Right renal cortex interstitium (tissue), 3 donors: ENCODE results near the gene GLIS1. TPM values are rescaled to one million over a fixed set of nuclear protein-coding genes. Genes with fewer than 3 reads are reported as not detected.

Experiments
- DNase-seq, 3 donors: peaks; one replicate each; pipeline ENCODE4 v3.0.0-alpha.2; 2013; ENCODE audit warnings: low read depth in 3 of 3, low spot score in 2 of 3
- polyA plus RNA-seq, 3 donors: library from polyadenylated mRNA; unstranded; fragments of 120-200 nt; gene quantifications; one replicate each; pipeline ENCODE4 v1.2.1, GENCODE V29; 2013; ENCODE audit not compliant: insufficient read length in 3 of 3

The GLIS1 gene
- polyA plus RNA-seq, 3 donors, result 1.5 to 1.9 (median 1.7) TPM

DNA sequence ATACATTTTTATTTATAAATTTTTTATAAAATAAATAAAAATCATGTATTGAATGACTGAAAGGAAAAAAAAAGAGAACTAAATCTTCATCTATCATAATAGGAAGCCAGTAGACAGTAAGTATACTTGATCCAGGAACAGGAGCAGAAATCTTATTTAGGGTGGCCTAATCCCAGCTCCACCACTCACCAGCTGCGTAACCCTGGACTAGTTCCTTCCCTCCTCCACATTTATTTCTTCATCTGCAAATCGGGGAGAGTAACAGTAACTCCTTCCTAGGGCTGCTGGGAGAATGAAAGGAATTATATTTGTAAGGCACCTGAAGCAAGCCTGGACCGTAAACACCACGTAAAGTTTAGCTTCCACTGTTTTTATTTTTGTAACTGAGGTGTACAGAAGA, 17.9 kb downstream of the GLIS1 start:
- no peak for DNase-seq

DNA sequence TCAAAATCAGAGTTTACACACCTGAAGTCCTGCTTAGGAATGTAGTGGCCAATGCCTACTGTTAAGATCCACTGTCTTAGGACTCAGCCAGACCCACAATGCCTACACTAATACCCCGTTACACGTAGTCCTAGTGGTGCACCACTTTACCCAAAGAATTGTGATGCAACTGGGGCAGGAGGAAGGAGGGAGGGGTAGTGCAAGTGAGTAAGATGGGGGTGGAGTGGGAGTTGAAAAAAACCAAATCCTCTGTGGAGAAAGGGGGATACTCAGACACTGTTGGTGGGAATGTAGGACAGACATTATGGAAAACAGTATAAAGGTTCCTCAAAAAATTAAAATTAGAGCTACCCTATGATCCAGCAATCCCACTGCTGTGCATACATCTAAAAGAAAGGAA, 19.5 kb downstream of the GLIS1 start:
- DNase-seq, result no peak

DNA sequence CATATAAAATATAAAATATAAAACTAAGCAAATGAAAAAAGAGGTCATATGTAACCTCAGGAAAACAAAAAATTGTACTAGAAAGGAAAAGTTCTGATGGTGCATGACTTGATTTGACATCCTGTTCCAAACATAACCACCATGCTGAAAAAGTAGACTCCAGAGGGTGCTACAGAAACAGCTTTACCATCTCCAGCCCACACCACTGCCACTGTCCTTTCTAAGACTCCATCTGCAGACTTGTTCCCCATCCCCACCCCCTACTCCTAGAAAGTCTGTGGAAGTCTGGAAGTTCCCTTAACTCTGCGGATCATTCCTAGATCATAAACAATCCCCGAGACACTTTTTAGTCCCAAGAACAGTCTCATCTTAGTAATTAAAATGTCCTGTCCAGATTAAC, 20.5 kb downstream of the GLIS1 start:
- no peak for DNase-seq

DNA sequence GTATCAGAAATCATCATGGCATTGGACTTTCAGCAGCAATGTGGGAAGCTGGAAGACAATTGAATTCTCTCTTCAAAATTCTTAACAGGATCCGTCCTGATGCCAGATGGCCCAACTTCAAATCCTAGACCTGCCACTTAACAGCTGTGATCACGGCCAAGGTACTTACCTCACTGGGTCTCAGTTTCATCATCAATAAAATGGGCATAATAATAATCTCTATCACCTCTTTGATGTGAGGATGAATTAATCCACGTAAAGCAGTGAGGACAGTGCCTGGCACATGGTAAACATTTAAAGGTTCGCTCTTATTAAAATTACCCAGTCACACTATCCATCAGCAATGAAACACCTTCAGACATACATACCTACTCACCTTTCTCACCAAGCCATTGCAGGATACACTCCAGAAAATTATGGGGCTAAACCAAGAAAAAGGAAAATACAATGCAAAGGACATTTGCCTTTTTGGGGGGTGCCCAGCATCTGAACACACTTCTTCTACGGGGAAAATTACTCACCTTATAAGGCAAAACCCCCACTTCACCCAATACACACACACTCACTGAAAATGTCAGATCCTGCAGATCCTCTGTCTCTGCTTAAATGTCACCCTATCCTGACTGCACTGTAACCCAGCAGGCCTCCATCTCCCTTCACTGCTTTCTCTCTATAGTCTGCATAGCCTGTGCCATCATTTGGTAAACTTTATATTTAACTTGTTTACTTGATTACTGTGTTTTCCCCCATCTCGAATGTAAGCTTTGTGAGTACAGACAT, 21.7 kb downstream of the GLIS1 start:
- no peak for DNase-seq

- DNase-seq, result no peak
Observed at GRCh38 chr1:53716150-53716549, 22.8 kb downstream of the GLIS1 start.

- no peak for DNase-seq
Observed at GRCh38 chr1:53715478-53715877, 23.5 kb downstream of the GLIS1 start.

GRCh38 chr1:53712276-53712675, 26.7 kb downstream of the GLIS1 start:
- no peak for DNase-seq

DNA sequence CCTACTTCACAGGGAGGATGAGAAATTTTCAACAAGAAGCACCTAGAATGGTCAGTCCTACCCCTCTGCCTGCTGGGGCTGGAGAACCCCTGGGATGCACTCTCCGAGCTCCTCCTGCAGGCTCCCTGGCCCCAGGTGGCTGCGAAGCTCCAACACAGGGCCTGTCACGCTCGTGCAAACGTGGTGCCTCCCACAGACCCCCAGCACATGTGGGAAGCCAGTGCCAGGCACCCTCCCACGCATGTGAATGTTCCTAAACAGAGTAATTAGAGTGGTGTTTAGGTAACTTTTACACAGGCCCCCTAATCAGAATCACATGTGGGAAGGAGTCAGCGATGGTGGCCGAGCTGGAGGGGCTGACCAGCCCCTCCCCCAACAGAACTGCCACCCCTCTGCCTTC, 28.4 kb downstream of the GLIS1 start:
- no peak for DNase-seq

- no peak for DNase-seq
Observed at GRCh38 chr1:53708687-53709086, 30.3 kb downstream of the GLIS1 start.

- DNase-seq, result no peak
Observed at GRCh38 chr1:53706356-53706755, 32.6 kb downstream of the GLIS1 start.

- no peak for DNase-seq
Observed at GRCh38 chr1:53705446-53706096, 33.4 kb downstream of the GLIS1 start.

- DNase-seq, result no peak
Observed at GRCh38 chr1:53704804-53705445, 34.0 kb downstream of the GLIS1 start.

DNA sequence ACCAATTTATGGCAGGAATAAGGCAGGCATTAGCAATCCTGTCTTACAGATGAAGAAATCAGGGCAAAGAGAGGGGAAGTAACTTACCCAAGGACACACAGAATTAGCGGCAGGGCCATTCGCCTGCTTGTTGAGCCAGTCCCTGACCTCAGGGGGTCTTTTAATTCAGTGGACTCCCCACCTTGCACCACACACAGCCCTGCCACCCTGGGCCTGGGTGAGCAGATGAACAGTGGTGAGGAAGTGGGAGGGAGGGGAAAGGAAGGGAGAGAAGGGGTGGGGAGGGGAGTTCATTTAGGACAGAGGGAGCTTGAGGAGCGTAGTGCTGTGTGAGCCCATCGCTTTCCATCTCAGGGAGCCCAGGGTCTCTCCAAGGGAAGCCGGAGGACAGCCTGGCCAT, 34.7 kb downstream of the GLIS1 start:
- DNase-seq, result no peak

- no peak for DNase-seq
Observed at GRCh38 chr1:53703174-53703573, 35.8 kb downstream of the GLIS1 start.

DNA sequence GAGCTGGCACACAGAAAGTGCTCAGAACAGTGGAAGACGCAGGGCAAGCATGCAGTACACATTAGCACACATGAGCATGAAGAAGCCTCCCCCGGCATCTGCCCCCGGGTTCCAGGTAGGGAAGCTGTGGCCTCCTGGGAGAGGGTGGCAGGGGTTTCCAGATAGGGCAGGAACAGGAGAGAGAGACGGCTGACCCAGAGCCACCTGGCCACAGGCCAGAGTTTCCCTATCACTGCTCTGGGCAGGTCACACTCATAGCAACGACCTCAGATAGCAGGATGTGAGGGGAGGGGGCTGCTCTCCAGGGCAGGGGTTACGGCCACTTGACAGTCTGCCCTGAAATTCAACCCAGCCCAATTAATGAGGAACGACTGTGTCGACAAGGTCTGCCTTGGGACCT, 36.6 kb downstream of the GLIS1 start:
- DNase-seq, result no peak

- no peak for DNase-seq
Observed at GRCh38 chr1:53700776-53701175, 38.2 kb downstream of the GLIS1 start.

GRCh38 chr1:53699981-53700380, 39.0 kb downstream of the GLIS1 start:
- no peak for DNase-seq

GRCh38 chr1:53698384-53698980, 40.5 kb downstream of the GLIS1 start:
- DNase-seq, result no peak

- DNase-seq, result no peak
Observed at GRCh38 chr1:53697721-53698383, 41.1 kb downstream of the GLIS1 start.

GRCh38 chr1:53696990-53697389, 42.0 kb downstream of the GLIS1 start:
- DNase-seq, result no peak

DNA sequence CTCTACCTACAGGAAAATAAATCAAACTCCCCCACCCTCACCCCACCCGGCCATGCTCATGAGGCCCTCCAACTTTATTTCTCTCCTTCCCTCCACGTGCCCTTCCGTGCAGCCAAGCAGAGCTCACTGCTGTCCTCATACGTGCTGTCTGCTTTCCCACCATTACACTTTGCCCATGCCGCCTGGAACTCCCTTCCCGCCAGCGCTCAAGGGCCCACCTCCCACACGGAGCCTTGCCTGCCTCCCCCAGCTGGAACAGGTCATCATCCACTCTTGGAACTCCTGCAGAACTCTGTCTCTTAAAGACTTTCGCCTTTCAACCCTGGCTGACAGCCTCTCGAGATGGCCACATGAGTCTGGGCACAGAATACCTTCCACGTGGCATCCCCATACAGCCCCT, 42.4 kb downstream of the GLIS1 start:
- DNase-seq, result no peak
